ENCODE measurements around the gene RAB35. TPM values are rescaled to one million over a fixed set of nuclear protein-coding genes. Genes with fewer than 3 reads are reported as not detected.

The RAB35 gene
- total and polyA plus RNA-seq, 2 of the 4 experiments (the other 2 are of a cell fraction): 32.6 to 49.6 TPM

DNA sequence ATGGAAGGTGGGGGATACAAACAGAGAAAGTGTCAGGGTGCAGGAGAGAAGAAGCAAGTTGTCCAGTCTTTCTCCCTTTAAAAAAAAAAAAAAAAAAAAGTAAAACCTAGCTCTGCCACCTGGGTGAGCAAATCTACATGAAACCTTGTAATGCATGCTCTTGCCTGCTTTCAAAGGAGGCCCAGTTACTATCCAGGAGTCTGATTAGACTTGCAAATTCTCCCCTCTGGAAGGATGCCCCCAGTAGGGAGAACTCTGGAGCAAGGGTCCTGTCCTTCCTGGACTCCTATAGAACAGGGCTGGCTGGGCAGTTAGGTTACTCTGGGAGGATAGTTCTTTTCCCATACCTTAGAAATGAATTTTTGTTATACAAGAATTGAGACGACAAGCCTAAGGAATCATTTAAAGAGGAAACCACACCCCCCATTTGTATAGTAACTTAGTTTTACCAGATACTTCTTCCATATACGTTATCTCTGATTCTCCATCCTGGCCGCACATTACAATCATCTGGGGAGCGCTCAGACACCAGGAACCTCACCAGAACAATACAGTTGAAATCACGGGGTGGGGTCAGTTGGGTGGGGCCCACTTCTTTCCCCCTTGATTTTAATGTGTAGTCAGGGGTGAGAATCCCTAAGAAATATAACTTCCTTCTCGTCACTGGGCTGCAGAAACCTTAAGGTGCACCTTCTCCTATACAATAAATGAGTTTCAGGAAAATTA is 30.5 kb downstream of the RAB35 start:
- Histone ChIP-seq H3K9me3 (ENCODE audit: control insufficient read depth, insufficient read depth, low read length) (no peaks in the 10 kb centered on the region), H3K79me1 (ENCODE audit: low read depth in 1 of 2, low read length in 2 of 2) (no peaks in the 10 kb centered on the region; a peak in 1 of 4 replicates), H3K4ac (ENCODE audit: low read depth, low read length) (no peak overlapping the region), H4K8ac (ENCODE audit: low read depth in 2 of 2, low read length in 2 of 2) (peak overlapping the region; percentile 64 to 95; a peak in 2 of 4 replicates), H3K4me2 (ENCODE audit: low read depth, low read length) (peak overlapping the region; percentile 94; the same call in 1 of the 2 replicates), H4K20me1 (ENCODE audit: insufficient read depth, low read length) (0 out of 2 replicates have a peak, but pooled peaks cover 3% of the 10 kb centered on the region), H2BK120ac (ENCODE audit: low read depth, low read length) (no peak overlapping the region), H3K27me3 (ENCODE audit: control insufficient read depth, insufficient read depth, low read length) (no peaks in the 10 kb centered on the region), H3K23ac (ENCODE audit: low read depth, low read length) (no peak overlapping the region), H3K9ac (ENCODE audit: low read depth, low read length) (no peak overlapping the region), H3K18ac (ENCODE audit: low read depth, low read length) (no peak overlapping the region), H3K4me3 (ENCODE audit: insufficient read depth, low read depth, low read length) (no peak overlapping the region), H3K14ac (replicated peaks; ENCODE audit: low read depth, low read length) (no peak overlapping the region), H3K27ac (ENCODE audit: insufficient read depth, low read length) (no peak overlapping the region), H2AK5ac (ENCODE audit: low read depth, low read length) (no peak overlapping the region), H2AFZ (replicated peaks; ENCODE audit: low read length, poor library complexity) (no peak overlapping the region), H3K56ac (ENCODE audit: extremely low read depth, insufficient read depth, low read length) (peak overlapping the region; percentile 50; the same call in 1 of the 2 replicates), H3K4me1 (ENCODE audit: control insufficient read depth, insufficient read depth, low read length) (no peaks in the 10 kb centered on the region), H2BK15ac (ENCODE audit: low read depth, low read length) (no peak overlapping the region), H3K36me3 (ENCODE audit: control insufficient read depth, insufficient read depth, low read length) (no peaks in the 10 kb centered on the region), H4K91ac (ENCODE audit: insufficient read depth, low read depth, low read length) (no peak overlapping the region), H2BK20ac (ENCODE audit: low read depth, low read length) (no peak overlapping the region), H2BK5ac (ENCODE audit: low read depth, low read length, poor library complexity, severe bottlenecking) (no peak overlapping the region), H3K9me1 (ENCODE audit: insufficient read depth, low read length) (no peaks in the 10 kb centered on the region), H2AK9ac (replicated peaks; ENCODE audit: low read depth, low read length, poor library complexity) (no peak overlapping the region), H4K5ac (ENCODE audit: low read depth, low read length) (no peak overlapping the region)
- no TSS peak for BruUV-seq (replicated peaks)
- no CpG with 5 or more reads among the region's 6 CpGs for whole genome bisulfite sequencing, 2 experiments (ENCODE audit: extremely low coverage in 2 of 2, insufficient read length in 1 of 2)
- POLR2A ChIA-PET (ENCODE audit: unreplicated experiment): no interaction called here
- intact Hi-C loops (cut with micrococcal nuclease) (loop anchor here (2.0 kb wide), 1 partner anchor 97 kb away; the partner anchor contains the start of gene BICDL1), dilution Hi-C loops (cut with HindIII; ENCODE audit: low sequenced_read_pairs, unreplicated experiment) (no loop called here), in situ Hi-C loops (cut with MboI; ENCODE audit: low sequenced_read_pairs) (no loop called here)
- ATAC-seq (ENCODE audit: low read depth) (no peak), DNase-seq (no peak)
- CTCF ChIA-PET: interaction anchor here (1.2 kb wide), 2 partner anchors 8 to 13 kb away, joined by 3 read pairs; no protein-coding TSS in a partner anchor
- TF ChIP-seq CHD1 (IDR thresholded peaks at IDR 0.05; ENCODE audit: low read depth, low read length) (no peak), RFX5 (IDR thresholded peaks at IDR 0.05; ENCODE audit: low read depth, low read length) (no peak), NFE2L2 (IDR thresholded peaks at IDR 0.05; ENCODE audit: low read depth, low read length) (no peak), MXI1 (IDR thresholded peaks at IDR 0.05; ENCODE audit: borderline replicate concordance, low read depth, low read length) (no peak), RCOR1 (IDR thresholded peaks at IDR 0.05; ENCODE audit: insufficient replicate concordance, low read length) (no peak), MAZ (IDR thresholded peaks at IDR 0.05; ENCODE audit: borderline replicate concordance, low read depth, low read length) (no peak), SMC3 (IDR thresholded peaks at IDR 0.05; ENCODE audit: low read depth, low read length) (no peak), CEBPB (IDR thresholded peaks at IDR 0.05; ENCODE audit: low read depth, low read length) (no peak), MAFK (IDR thresholded peaks at IDR 0.05; ENCODE audit: low read depth, low read length) (no peak), FOS (IDR thresholded peaks at IDR 0.05; ENCODE audit: low read depth, low read length) (no peak), BHLHE40 (IDR thresholded peaks at IDR 0.05; ENCODE audit: low read depth, low read length) (no peak), POLR2A (IDR thresholded peaks at IDR 0.05; ENCODE audit: low read depth, low read length) (no peak)
- TF ChIP-seq, protein P1, sequence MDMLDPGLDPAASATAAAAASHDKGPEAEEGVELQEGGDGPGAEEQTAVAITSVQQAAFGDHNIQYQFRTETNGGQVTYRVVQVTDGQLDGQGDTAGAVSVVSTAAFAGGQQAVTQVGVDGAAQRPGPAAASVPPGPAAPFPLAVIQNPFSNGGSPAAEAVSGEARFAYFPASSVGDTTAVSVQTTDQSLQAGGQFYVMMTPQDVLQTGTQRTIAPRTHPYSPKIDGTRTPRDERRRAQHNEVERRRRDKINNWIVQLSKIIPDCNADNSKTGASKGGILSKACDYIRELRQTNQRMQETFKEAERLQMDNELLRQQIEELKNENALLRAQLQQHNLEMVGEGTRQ (IDR thresholded peaks at IDR 0.05; ENCODE audit: low read depth, low read length): no peak
- TF ChIP-seq, protein P2, sequence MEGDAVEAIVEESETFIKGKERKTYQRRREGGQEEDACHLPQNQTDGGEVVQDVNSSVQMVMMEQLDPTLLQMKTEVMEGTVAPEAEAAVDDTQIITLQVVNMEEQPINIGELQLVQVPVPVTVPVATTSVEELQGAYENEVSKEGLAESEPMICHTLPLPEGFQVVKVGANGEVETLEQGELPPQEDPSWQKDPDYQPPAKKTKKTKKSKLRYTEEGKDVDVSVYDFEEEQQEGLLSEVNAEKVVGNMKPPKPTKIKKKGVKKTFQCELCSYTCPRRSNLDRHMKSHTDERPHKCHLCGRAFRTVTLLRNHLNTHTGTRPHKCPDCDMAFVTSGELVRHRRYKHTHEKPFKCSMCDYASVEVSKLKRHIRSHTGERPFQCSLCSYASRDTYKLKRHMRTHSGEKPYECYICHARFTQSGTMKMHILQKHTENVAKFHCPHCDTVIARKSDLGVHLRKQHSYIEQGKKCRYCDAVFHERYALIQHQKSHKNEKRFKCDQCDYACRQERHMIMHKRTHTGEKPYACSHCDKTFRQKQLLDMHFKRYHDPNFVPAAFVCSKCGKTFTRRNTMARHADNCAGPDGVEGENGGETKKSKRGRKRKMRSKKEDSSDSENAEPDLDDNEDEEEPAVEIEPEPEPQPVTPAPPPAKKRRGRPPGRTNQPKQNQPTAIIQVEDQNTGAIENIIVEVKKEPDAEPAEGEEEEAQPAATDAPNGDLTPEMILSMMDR (conservative IDR thresholded peaks at IDR 0.05; ENCODE audit: low read depth, low read length): no peak
- TF ChIP-seq, protein P3, sequence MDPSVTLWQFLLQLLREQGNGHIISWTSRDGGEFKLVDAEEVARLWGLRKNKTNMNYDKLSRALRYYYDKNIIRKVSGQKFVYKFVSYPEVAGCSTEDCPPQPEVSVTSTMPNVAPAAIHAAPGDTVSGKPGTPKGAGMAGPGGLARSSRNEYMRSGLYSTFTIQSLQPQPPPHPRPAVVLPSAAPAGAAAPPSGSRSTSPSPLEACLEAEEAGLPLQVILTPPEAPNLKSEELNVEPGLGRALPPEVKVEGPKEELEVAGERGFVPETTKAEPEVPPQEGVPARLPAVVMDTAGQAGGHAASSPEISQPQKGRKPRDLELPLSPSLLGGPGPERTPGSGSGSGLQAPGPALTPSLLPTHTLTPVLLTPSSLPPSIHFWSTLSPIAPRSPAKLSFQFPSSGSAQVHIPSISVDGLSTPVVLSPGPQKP (IDR thresholded peaks at IDR 0.05; ENCODE audit: borderline replicate concordance, low read depth, low read length): no peak

All from IMR-90 (cell line).